NB4 (cell line): ENCODE data around the gene CCDC85C.

Source experiments
- DNase-seq: peaks from one replicate; pipeline ENCODE4 v3.0.0; 2010; ENCODE audit warnings: low read depth
- H3K4me3 ChIP-seq: one replicate; pipeline ENCODE4 v1.5.1; 2011; ENCODE audit warnings: mild to moderate bottlenecking, low read depth, low read length, moderate library complexity
- CTCF ChIP-seq: IDR thresholded peaks from one replicate; pipeline ENCODE4 v1.5.1; 2012; ENCODE audit warnings: low read depth, low read length
- MAX ChIP-seq: IDR thresholded peaks from 2 replicates; pipeline ENCODE4 v1.6.1; 2011; ENCODE audit warnings: low read depth, low read length
- MYC ChIP-seq: IDR thresholded peaks from 2 replicates; pipeline ENCODE4 v1.6.1; 2011; ENCODE audit warnings: low read depth, low read length
- POLR2A ChIP-seq: IDR thresholded peaks from 2 replicates; pipeline ENCODE4 v1.6.1; 2011; ENCODE audit warnings: mild to moderate bottlenecking; ENCODE audit not compliant: insufficient read length; ENCODE audit errors: extremely low read depth

The CCDC85C gene

DNA sequence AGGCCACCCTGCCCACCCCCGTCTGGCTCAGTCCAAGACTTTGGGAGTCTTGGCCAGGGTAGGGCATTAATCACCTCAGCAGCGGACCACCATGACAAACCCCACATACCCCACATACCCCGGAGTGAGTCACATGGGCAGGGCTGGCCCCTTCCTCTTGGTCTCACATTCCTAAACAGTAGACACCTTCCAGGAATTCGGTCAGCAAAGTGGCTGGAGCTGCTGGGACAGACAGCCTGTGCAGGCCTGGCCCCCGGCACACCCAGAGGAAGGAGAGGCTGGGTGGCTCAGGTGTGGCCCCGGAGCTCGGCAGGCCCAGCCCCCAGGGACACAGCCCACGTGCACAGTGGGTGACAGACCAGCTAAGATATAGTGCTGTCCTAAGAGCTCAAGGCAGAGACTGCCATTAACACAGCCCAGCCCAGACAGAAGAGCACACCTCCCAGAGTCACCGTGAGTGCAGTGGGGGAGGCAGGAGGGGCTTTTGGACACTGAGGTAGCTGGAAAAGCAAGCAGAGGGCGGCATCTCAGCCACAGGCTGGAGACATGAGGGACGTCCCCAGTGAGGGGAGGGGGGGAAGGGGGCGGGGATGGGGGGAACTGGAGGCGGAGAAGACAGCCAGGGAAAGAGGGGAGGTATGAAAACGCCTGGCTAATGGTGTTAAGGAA, 24.0 kb downstream of the CCDC85C start:
- no peak for DNase-seq
- TF ChIP-seq POLR2A (no peak), CTCF (no peak), MYC (no peak), MAX (no peak)
- H3K4me3 ChIP-seq: no peak overlapping the region

GRCh38 chr14:99579120-99579836, 24.7 kb downstream of the CCDC85C start:
- DNase-seq: no peak
- TF ChIP-seq POLR2A: no peak
- no peak for TF ChIP-seq CTCF
- no peak for TF ChIP-seq MAX
- no peak for TF ChIP-seq MYC
- no peak overlapping the region for H3K4me3 ChIP-seq

DNA sequence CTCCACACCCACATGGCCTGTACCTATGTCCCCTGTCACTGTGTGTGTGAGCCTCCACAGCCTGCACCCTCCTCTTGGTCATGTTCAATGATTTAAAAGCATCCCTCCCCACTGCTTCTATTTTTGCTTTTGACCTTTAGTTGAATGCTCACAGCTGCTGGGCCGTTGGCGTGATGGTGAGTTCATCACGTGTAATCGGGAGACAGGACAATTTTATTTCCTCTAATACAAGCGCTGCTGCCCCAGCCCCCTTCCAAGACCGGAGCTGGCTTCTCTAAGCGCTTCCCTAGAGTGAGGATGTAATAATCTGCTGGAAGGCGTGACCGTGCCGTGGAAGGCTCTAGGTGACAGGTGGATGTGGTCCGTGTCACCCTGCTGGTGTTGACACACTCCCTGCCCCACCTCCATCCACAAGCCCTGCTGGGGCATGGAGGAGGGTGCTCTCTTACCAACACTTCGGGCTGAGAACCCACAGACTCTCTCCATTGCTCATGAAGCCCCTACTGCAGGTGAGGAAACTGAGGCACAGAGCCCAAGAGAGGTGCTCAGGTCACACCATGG, 25.4 kb downstream of the CCDC85C start:
- TF ChIP-seq MYC: no peak
- TF ChIP-seq POLR2A: no peak
- no peak for TF ChIP-seq MAX
- no peak for TF ChIP-seq CTCF
- H3K4me3 ChIP-seq: no peak overlapping the region
- DNase-seq: no peak

GRCh38 chr14:99576761-99577705, 27.0 kb downstream of the CCDC85C start:
- TF ChIP-seq MYC (no peak), MAX (no peak), POLR2A (no peak), CTCF (no peak)
- DNase-seq: no peak
- H3K4me3 ChIP-seq: no peak overlapping the region

DNA sequence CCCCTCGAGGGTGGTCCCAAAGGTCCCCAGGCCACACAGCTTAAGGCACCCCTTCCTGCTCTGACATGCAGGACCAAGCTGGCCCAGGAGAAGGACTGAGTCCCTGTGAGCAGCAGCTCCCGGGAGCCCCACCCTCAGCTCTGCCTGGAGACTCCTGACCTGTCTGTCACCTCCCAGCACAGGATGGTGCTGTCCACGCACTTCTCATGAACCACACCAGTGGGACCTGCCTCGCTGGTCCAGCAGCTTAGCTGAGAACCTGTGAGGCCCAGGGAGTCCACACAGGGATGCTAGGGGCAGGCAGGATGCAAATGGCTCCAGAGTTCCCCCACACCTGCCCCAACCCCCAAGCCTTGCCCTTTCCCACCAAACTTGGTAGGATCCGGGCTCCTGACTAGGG, 27.7 kb downstream of the CCDC85C start:
- TF ChIP-seq CTCF (no peak), POLR2A (no peak), MAX (no peak), MYC (no peak)
- H3K4me3 ChIP-seq: no peak overlapping the region

More for the DNA sequence above, 27.7 kb downstream of the CCDC85C start:
- no peak for DNase-seq
